Ectodermal cell (in vitro differentiated cells): ENCODE results near the gene SLC7A7.
"Not testable (repeated sequence)": the region's sequence is repeated elsewhere in the genome, so short reads cannot be mapped to it uniquely, and the experiment has no call there.

Experiments
- H3K27ac ChIP-seq: 2 replicates; pipeline ENCODE4 v1.7.0; 2013; ENCODE audit warnings: mild to moderate bottlenecking, low read depth, low read length; ENCODE audit not compliant: insufficient read depth, poor library complexity, severe bottlenecking
- H3K27me3 ChIP-seq: 2 replicates; pipeline ENCODE4 v1.7.0; 2013; ENCODE audit warnings: mild to moderate bottlenecking, low read length; ENCODE audit not compliant: insufficient read depth, control insufficient read depth, poor library complexity, severe bottlenecking
- H3K36me3 ChIP-seq: one replicate; pipeline ENCODE4 v1.7.0; 2013; ENCODE audit warnings: low read length; ENCODE audit not compliant: control insufficient read depth, insufficient read depth
- H3K4me1 ChIP-seq: one replicate; pipeline ENCODE4 v1.7.0; 2013; ENCODE audit warnings: low read length; ENCODE audit not compliant: control insufficient read depth, insufficient read depth
- H3K4me3 ChIP-seq: 2 replicates; pipeline ENCODE4 v1.7.0; 2013; ENCODE audit warnings: low read depth, low read length, control low read depth; ENCODE audit not compliant: insufficient read depth
- H3K9me3 ChIP-seq: 2 replicates; pipeline ENCODE4 v1.7.0; 2013; ENCODE audit warnings: mild to moderate bottlenecking, low read length, moderate library complexity; ENCODE audit not compliant: control insufficient read depth
- whole genome bisulfite sequencing, 2 experiments: methylation state at CpG; one replicate each; pipeline ENCODE4 v1.1.7; 2013; ENCODE audit warnings: missing lambda C conversion rate in 2 of 2; 5-methylcytosine and 5-hydroxymethylcytosine counted together

The SLC7A7 gene

DNA sequence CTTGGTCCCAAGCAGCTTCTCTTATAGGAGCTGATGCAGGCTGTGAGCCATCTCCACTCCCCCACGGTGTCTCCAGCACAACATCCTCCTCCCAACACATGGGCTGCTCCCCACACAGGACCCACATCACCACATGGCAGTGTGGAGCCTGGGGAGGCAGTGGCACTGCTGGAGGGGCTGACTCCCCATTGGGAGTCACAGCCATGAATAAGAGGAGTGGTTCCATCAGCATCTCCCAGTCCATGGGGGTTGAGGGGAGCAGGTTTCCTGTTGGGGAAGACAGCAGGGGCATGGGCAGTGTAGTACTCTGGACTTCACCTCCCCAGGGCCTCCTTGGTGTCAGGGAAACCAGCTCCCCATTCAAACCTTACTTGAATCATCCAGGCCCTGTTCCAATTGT, 89.2 kb downstream of the SLC7A7 start:
- no peaks in the 10 kb centered on the region for H3K9me3 ChIP-seq
- peaks cover 6% of the 10 kb centered on the region for H3K4me1 ChIP-seq
- no peaks in the 10 kb centered on the region for H3K36me3 ChIP-seq
- H3K27me3 ChIP-seq: no peaks in the 10 kb centered on the region
- 78 to 85% methylated on average over 1 of the region's 1 CpG for WGBS, 2 experiments
- no peak overlapping the region for H3K4me3 ChIP-seq
- no peak overlapping the region for H3K27ac ChIP-seq

DNA sequence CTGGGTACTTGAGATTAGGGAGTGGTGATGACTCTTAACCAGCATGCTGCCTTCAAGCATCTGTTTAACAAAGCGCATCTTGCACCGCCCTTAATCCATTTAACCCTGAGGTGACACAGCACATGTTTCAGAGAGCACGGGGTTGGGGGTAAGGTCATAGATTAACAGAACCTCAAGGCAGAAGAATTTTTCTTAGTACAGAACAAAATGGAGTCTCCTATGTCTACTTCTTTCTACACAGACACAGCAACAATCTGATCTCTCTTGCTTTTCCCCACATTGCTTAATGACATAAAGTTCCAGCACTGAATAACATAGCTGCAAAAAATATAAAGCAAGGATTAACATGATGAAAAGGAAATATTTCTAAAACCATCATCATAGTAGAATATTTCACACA, 89.9 kb downstream of the SLC7A7 start:
- not testable (repeated sequence) for H3K4me3 ChIP-seq, H3K36me3 ChIP-seq, H3K27me3 ChIP-seq, H3K27ac ChIP-seq, H3K9me3 ChIP-seq, H3K4me1 ChIP-seq
- WGBS, 2 experiments: 20 to 59% methylated on average over 1 to 3 of the region's 3 CpGs

- not testable (repeated sequence) for H3K4me1 ChIP-seq, H3K27ac ChIP-seq, H3K4me3 ChIP-seq, H3K9me3 ChIP-seq, H3K36me3 ChIP-seq, H3K27me3 ChIP-seq
- WGBS, 2 experiments: 86% methylated on average over 7 to 8 of the region's 8 CpGs
Measured at GRCh38 chr14:22724847-22725246, 90.4 kb downstream of the SLC7A7 start.

DNA sequence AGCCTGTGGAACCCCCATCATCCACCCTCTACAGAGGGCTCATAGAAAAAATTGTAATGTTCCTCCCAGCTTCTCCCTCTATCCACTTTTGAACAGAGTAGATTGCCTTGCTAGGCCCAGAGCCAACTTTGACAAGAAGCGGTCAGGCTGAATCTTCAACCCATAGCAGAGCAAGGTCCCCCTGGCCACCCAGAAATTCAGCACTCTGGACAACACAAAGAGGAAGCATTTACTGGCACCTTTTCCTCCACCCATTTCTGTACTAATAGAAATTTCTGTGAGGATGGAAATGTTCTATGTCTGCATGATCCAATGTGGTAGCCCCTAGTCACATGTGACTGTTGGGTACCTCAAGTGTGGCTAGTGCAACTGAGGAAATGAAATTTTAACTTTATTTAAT, 91.4 kb downstream of the SLC7A7 start:
- Histone ChIP-seq H3K9me3 (no peaks in the 10 kb centered on the region), H3K36me3 (no peaks in the 10 kb centered on the region), H3K27me3 (no peaks in the 10 kb centered on the region), H3K27ac (no peak overlapping the region), H3K4me3 (no peak overlapping the region), H3K4me1 (peaks cover 6% of the 10 kb centered on the region)
- WGBS, 2 experiments: 87 to 91% methylated on average over 1 of the region's 1 CpG
